Small intestine (tissue), 7 donors: ENCODE data around the gene NOC2L. TPM values are rescaled to one million over a fixed set of nuclear protein-coding genes. Genes with fewer than 3 reads are reported as not detected.

Experiments used
- DNase-seq, 2 donors: peaks; one replicate each; pipeline versions ENCODE4 v3.0.0 to v3.0.0-alpha.2; 2013
- FAIRE-seq: peaks from 2 replicates; lab custom pipeline; 2012; peaks lifted over from hg19 to GRCh38; lab: Jason Lieb, UNC
- H3K27ac ChIP-seq, 3 donors: one replicate each; pipeline ENCODE4 v1.5.1; 2013; ENCODE audit warnings: low read length in 2 of 3, mild to moderate bottlenecking in 2 of 3, control low read depth in 1 of 3, inconsistent platforms in 1 of 3, low read depth in 1 of 3, moderate library complexity in 1 of 3
- H3K27me3 ChIP-seq, 3 donors: one replicate each; pipeline ENCODE4 v1.6.1; 2013; ENCODE audit warnings: low read length in 3 of 3, inconsistent platforms in 1 of 3; ENCODE audit not compliant: control insufficient read depth in 3 of 3, insufficient read depth in 3 of 3
- H3K36me3 ChIP-seq, 3 donors: one replicate each; pipeline ENCODE4 v1.6.1; 2013; ENCODE audit warnings: low read length in 3 of 3, inconsistent platforms in 1 of 3, low read depth in 1 of 3, mild to moderate bottlenecking in 1 of 3, moderate library complexity in 1 of 3; ENCODE audit not compliant: control insufficient read depth in 3 of 3, insufficient read depth in 2 of 3
- H3K4me1 ChIP-seq, 3 donors: one replicate each; pipeline ENCODE4 v1.6.1; 2013; ENCODE audit warnings: low read length in 2 of 3, inconsistent platforms in 1 of 3, low read depth in 1 of 3, mild to moderate bottlenecking in 1 of 3, moderate library complexity in 1 of 3; ENCODE audit not compliant: control insufficient read depth in 3 of 3, insufficient read depth in 2 of 3
- H3K4me3 ChIP-seq, 3 donors: one replicate each; pipeline ENCODE4 v1.5.1; 2013; ENCODE audit warnings: low read length in 3 of 3, control low read depth in 1 of 3, inconsistent platforms in 1 of 3, low read depth in 1 of 3, mild to moderate bottlenecking in 1 of 3, moderate library complexity in 1 of 3
- H3K9me3 ChIP-seq, 2 donors: one replicate each; pipeline ENCODE4 v1.6.1; 2013; ENCODE audit warnings: low read depth in 1 of 2, low read length in 1 of 2; ENCODE audit not compliant: control insufficient read depth in 2 of 2, insufficient read depth in 1 of 2
- WGBS, 3 donors: extraction: QIAGEN DNeasy Blood & Tissue Kit; methylation state at CpG; one replicate each; pipeline ENCODE4 v1.1.7; 2013; 5-methylcytosine and 5-hydroxymethylcytosine counted together
- polyA plus RNA-seq, 4 donors: library from polyadenylated mRNA; stranded (reverse) in 3 of 4; unstranded in 1 of 4; fragments of 200-250 nt in 3 of 4; fragments of 120-200 nt in 1 of 4; gene quantifications; one replicate each; pipeline versions ENCODE4 v1.2.1 to v1.2.3, GENCODE V29; 2013
- donor health status: healthy with polysubstance abuse.
- donor health status: control.
- donor health status: control.
- donor health status: Bipolar disorder and iron deficiency.
- donor health status: healthy.

NOC2L gene
- polyA plus RNA-seq, 4 donors, result 34.0 to 69.3 (median 45.4) TPM

GRCh38 chr1:941588-942383 lies 17.3 kb downstream of the NOC2L start:
- Histone ChIP-seq H3K4me3 (peak overlapping the region in 2 of 3 donors; percentile 35 to 50), H3K27me3 (peaks cover 8 to 62% (median 21%) of the 10 kb centered on the region in 3 donors), H3K4me1 (peaks cover 0 to 42% (median 2%) of the 10 kb centered on the region in 3 donors), H3K9me3 (no peaks in the 10 kb centered on the region), H3K27ac (peak overlapping the region in 2 of 3 donors; percentile 45 to 74), H3K36me3 (peaks cover 0 to 34% (median 2%) of the 10 kb centered on the region in 3 donors)
- WGBS, 3 donors, result 0 to 1% (median 0%) methylated on average over 22 to 98 of the region's 98 CpGs
- DNase-seq, result peak; percentile 59 to 81
- no peak for FAIRE-seq

GRCh38 chr1:941015-941587 lies 18.0 kb downstream of the NOC2L start:
- FAIRE-seq (no peak), DNase-seq (no peak)
- H3K27ac ChIP-seq, result peak overlapping the region in 2 of 3 donors; percentile 45 to 74
- H3K27me3 ChIP-seq, result peaks cover 10 to 69% (median 26%) of the 10 kb centered on the region in 3 donors
- H3K36me3 ChIP-seq, result peaks cover 0 to 29% (median 2%) of the 10 kb centered on the region in 3 donors
- no peaks in the 10 kb centered on the region for H3K9me3 ChIP-seq
- peaks cover 0 to 42% (median 2%) of the 10 kb centered on the region in 3 donors for H3K4me1 ChIP-seq
- WGBS, 3 donors, result 1 to 3% (median 1%) methylated on average over 34 to 36 of the region's 36 CpGs
- H3K4me3 ChIP-seq, result peak overlapping the region in 2 of 3 donors; percentile 19 to 50

GRCh38 chr1:940107-941014 lies 18.7 kb downstream of the NOC2L start:
- peak overlapping the region; percentile 12 to 50 (median 19) for H3K4me3 ChIP-seq
- H3K27me3 ChIP-seq, result peaks cover 15 to 76% (median 26%) of the 10 kb centered on the region in 3 donors
- H3K4me1 ChIP-seq, result peaks cover 0 to 50% (median 2%) of the 10 kb centered on the region in 3 donors
- DNase-seq, result peak; percentile 20 to 80
- peaks cover 0 to 22% (median 2%) of the 10 kb centered on the region in 3 donors for H3K36me3 ChIP-seq
- H3K9me3 ChIP-seq, result no peaks in the 10 kb centered on the region
- peak overlapping the region in 2 of 3 donors; percentile 45 to 74 for H3K27ac ChIP-seq
- 0 to 1% (median 0%) methylated on average over 60 to 86 of the region's 86 CpGs for WGBS, 3 donors
- no peak for FAIRE-seq

- Histone ChIP-seq H3K27me3 (peaks cover 19 to 82% (median 26%) of the 10 kb centered on the region in 3 donors), H3K36me3 (peaks cover 0 to 14% (median 0%) of the 10 kb centered on the region in 3 donors), H3K27ac (no peak overlapping the region), H3K9me3 (no peaks in the 10 kb centered on the region), H3K4me1 (peaks cover 0 to 51% (median 2%) of the 10 kb centered on the region in 3 donors), H3K4me3 (peak overlapping the region in 1 of 3 donors; percentile 43)
- WGBS, 3 donors, result 7 to 27% (median 14%) methylated on average over 16 to 21 of the region's 21 CpGs
- DNase-seq (no peak), FAIRE-seq (no peak)
Observed at GRCh38 chr1:939511-940106, 19.4 kb downstream of the NOC2L start.

GRCh38 chr1:938711-939489 lies 20.2 kb downstream of the NOC2L start:
- DNase-seq, result no peak
- 37 to 65% (median 44%) methylated on average over 28 to 30 of the region's 30 CpGs for WGBS, 3 donors
- no peaks in the 10 kb centered on the region for H3K9me3 ChIP-seq
- H3K36me3 ChIP-seq, result peaks cover 0 to 8% (median 0%) of the 10 kb centered on the region in 3 donors
- no peak overlapping the region for H3K4me3 ChIP-seq
- FAIRE-seq, result no peak
- peaks cover 19 to 82% (median 26%) of the 10 kb centered on the region in 3 donors for H3K27me3 ChIP-seq
- peaks cover 0 to 48% (median 2%) of the 10 kb centered on the region in 3 donors for H3K4me1 ChIP-seq
- no peak overlapping the region for H3K27ac ChIP-seq

- Histone ChIP-seq H3K9me3 (no peaks in the 10 kb centered on the region), H3K4me1 (peaks cover 0 to 46% (median 2%) of the 10 kb centered on the region in 3 donors), H3K4me3 (no peak overlapping the region), H3K36me3 (peaks cover 0 to 3% (median 0%) of the 10 kb centered on the region in 3 donors), H3K27me3 (peaks cover 21 to 82% (median 26%) of the 10 kb centered on the region in 3 donors), H3K27ac (no peak overlapping the region)
- FAIRE-seq (no peak), DNase-seq (no peak)
- 34 to 62% (median 36%) methylated on average over 15 of the region's 15 CpGs for WGBS, 3 donors
Observed at GRCh38 chr1:938088-938683, 20.9 kb downstream of the NOC2L start.

GRCh38 chr1:937521-937920 lies 21.5 kb downstream of the NOC2L start:
- Histone ChIP-seq H3K27ac (no peak overlapping the region), H3K9me3 (no peaks in the 10 kb centered on the region), H3K4me1 (peaks cover 0 to 41% (median 2%) of the 10 kb centered on the region in 3 donors), H3K36me3 (peaks cover 0 to 5% (median 0%) of the 10 kb centered on the region in 3 donors), H3K27me3 (peaks cover 25 to 83% (median 25%) of the 10 kb centered on the region in 3 donors), H3K4me3 (no peak overlapping the region)
- WGBS, 3 donors, result 58 to 80% (median 61%) methylated on average over 16 of the region's 16 CpGs
- FAIRE-seq (no peak), DNase-seq (no peak)
